Psoas muscle (tissue), 8 donors: ENCODE results near the gene BAZ2B. TPM values are rescaled to one million over a fixed set of nuclear protein-coding genes. Genes with fewer than 3 reads are reported as not detected.

Source experiments
- ATAC-seq, 4 donors: fragments of 200-7000 bp; cut with Tn5 transposase; one replicate each; pipeline ENCODE4 v1.9.1; 2020; ENCODE audit warnings: moderate library complexity in 3 of 4, mild to moderate bottlenecking in 2 of 4
- DNase-seq, 2 donors: peaks; one replicate each; pipeline ENCODE4 v3.0.0-alpha.2; 2020
- H3K27ac ChIP-seq: fragments of 200-600 bp; one replicate; pipeline ENCODE4 v1.8.0; 2022
- H3K27me3 ChIP-seq, 3 donors: fragments of 200-600 bp in 1 of 3; one replicate each; pipeline versions ENCODE4 v1.6.1 to v1.8.0; 2013 to 2022; ENCODE audit warnings: low read length in 2 of 3, mild to moderate bottlenecking in 2 of 3, moderate library complexity in 1 of 3; ENCODE audit not compliant: insufficient read depth in 3 of 3
- H3K36me3 ChIP-seq, 2 donors: fragments of 200-600 bp in 1 of 2; one replicate each; pipeline versions ENCODE4 v1.6.1 to v1.8.0; 2013 to 2022; ENCODE audit warnings: low read depth in 1 of 2, mild to moderate bottlenecking in 1 of 2, moderate library complexity in 1 of 2; ENCODE audit not compliant: insufficient read depth in 1 of 2
- H3K4me1 ChIP-seq: fragments of 200-600 bp; one replicate; pipeline ENCODE4 v1.8.0; 2022
- H3K4me3 ChIP-seq: fragments of 200-600 bp; one replicate; pipeline ENCODE4 v1.8.0; 2022; ENCODE audit warnings: mild to moderate bottlenecking
- H3K9me3 ChIP-seq: fragments of 200-600 bp; one replicate; pipeline ENCODE4 v1.8.0; 2022
- WGBS, 3 donors: extraction: QIAGEN DNeasy Blood & Tissue Kit; methylation state at CpG; one replicate each; pipeline versions ENCODE4 v1.1.6 to v1.1.7; 2013; 5-methylcytosine and 5-hydroxymethylcytosine counted together
- intact Hi-C, 2 donors: fragments of 100-400 bp; cut with DNase I; formaldehyde crosslinking; loops; one replicate each; pipeline versions ENCODE4 v1.11.0 to v1.14.2; 2022
- polyA plus RNA-seq, 3 donors: library from polyadenylated mRNA; stranded (reverse); fragments of 200-250 nt; gene quantifications; one replicate each; pipeline ENCODE4 v1.2.3, GENCODE V29; 2013
- total RNA-seq, 4 donors: library from RNA; stranded (reverse); fragmentation: NEBNext Ultra II Directional in 2 of 4; extraction: Animal tissue kit (Norgen Biotek cat#: 25700) in 2 of 4; gene quantifications; one replicate each; pipeline versions ENCODE4 v1.2.1 to v1.2.4, GENCODE V29; 2021 to 2023
- TF ChIP-seq, protein P1 (sequence below): fragments of 200-600 bp; IDR thresholded peaks from one replicate; pipeline ENCODE4 v1.8.0; 2022; ENCODE audit warnings: antibody characterized with exemption
- donor health status: healthy with polysubstance abuse.
- donor health status: DM: no; HTN: no; CAD: no; lungs with moderate emphysema.
- donor health status: Bipolar disorder and iron deficiency.
- donor health status: healthy.
- donor health status: DM: yes; HTN: yes; CAD: no.
- donor health status: DM: no; HTN: no; CAD: no.
- donor health status: DM: no; HTN: no; CAD: no.
- donor health status: DM: yes; HTN: yes; CAD: no.

BAZ2B gene
- total and polyA plus RNA-seq, 7 donors, result 7.5 to 27.0 (median 22.7) TPM

DNA sequence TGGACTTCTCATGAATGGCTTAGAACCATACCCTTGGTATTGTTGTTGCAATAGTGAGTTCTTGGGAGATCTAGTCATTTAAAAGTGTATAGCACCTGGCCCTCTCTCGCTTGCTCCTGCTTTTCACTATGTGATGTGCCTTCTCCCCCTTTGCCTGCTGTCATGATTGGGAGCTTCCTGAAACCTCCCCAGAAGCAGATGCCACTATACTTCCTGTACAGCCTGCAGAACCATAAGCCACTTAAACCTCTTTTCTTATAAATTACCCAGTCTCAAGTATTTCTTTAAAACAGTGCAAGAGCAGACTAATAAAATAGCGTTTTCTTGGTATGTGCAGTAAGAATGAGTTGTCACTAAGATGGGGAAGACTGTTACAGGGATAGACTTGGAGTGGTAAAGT, 31.6 kb downstream of the BAZ2B start:
- H3K9me3 ChIP-seq, result no peaks in the 10 kb centered on the region
- DNase-seq, result no peak
- no peak overlapping the region for H3K4me3 ChIP-seq
- 88 to 100% (median 92%) methylated on average over 2 of the region's 2 CpGs for WGBS, 3 donors
- H3K27ac ChIP-seq, result no peak overlapping the region
- H3K27me3 ChIP-seq, result no peaks in the 10 kb centered on the region
- TF ChIP-seq, protein P1, sequence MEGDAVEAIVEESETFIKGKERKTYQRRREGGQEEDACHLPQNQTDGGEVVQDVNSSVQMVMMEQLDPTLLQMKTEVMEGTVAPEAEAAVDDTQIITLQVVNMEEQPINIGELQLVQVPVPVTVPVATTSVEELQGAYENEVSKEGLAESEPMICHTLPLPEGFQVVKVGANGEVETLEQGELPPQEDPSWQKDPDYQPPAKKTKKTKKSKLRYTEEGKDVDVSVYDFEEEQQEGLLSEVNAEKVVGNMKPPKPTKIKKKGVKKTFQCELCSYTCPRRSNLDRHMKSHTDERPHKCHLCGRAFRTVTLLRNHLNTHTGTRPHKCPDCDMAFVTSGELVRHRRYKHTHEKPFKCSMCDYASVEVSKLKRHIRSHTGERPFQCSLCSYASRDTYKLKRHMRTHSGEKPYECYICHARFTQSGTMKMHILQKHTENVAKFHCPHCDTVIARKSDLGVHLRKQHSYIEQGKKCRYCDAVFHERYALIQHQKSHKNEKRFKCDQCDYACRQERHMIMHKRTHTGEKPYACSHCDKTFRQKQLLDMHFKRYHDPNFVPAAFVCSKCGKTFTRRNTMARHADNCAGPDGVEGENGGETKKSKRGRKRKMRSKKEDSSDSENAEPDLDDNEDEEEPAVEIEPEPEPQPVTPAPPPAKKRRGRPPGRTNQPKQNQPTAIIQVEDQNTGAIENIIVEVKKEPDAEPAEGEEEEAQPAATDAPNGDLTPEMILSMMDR, result no peak
- no peaks in the 10 kb centered on the region for H3K36me3 ChIP-seq
- intact Hi-C loops, result no loop called here
- no peak for ATAC-seq
- H3K4me1 ChIP-seq, result no peaks in the 10 kb centered on the region

- ATAC-seq, result no peak
- TF ChIP-seq, protein P1, result no peak
Measured at GRCh38 chr2:159573846-159574606, 42.3 kb downstream of the BAZ2B start.

GRCh38 chr2:159573294-159573693, 43.1 kb downstream of the BAZ2B start:
- intact Hi-C loops, result no loop called here
- TF ChIP-seq, protein P1, result no peak
- Histone ChIP-seq H3K4me3 (no peak overlapping the region), H3K36me3 (no peaks in the 10 kb centered on the region), H3K4me1 (no peaks in the 10 kb centered on the region), H3K27me3 (no peaks in the 10 kb centered on the region), H3K9me3 (no peaks in the 10 kb centered on the region), H3K27ac (no peak overlapping the region)
- DNase-seq, result no peak
- no peak for ATAC-seq
- 95 to 99% (median 98%) methylated on average over 4 of the region's 4 CpGs for WGBS, 3 donors

More at GRCh38 chr2:159573846-159574606, 42.3 kb downstream of the BAZ2B start:
- Histone ChIP-seq H3K4me3 (no peak overlapping the region), H3K27ac (no peak overlapping the region), H3K9me3 (no peaks in the 10 kb centered on the region), H3K4me1 (no peaks in the 10 kb centered on the region), H3K36me3 (no peaks in the 10 kb centered on the region), H3K27me3 (no peaks in the 10 kb centered on the region)
- intact Hi-C loops, result no loop called here
- WGBS, 3 donors, result 65 to 68% (median 66%) methylated on average over 3 of the region's 3 CpGs
- DNase-seq, result no peak

DNA sequence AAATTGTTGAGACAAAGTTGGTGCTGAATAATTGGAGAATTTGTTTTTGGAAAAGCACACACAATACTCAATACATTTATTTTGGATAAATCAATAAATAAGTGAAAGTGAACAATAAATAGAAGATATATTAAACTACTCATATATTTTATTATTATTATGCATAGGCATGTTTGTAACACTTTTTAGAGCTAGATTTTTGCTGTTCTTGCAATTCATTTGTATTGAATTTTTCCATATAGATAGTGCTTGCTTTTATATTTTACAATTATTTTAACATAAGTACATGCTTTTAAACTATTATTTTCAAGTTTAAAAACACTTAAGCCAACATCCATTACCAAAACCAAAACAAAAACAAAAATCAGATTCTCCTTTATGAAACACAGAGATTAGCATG, 43.9 kb downstream of the BAZ2B start:
- Histone ChIP-seq H3K36me3 (no peaks in the 10 kb centered on the region), H3K9me3 (no peaks in the 10 kb centered on the region), H3K27ac (no peak overlapping the region), H3K4me3 (no peak overlapping the region), H3K27me3 (no peaks in the 10 kb centered on the region), H3K4me1 (no peaks in the 10 kb centered on the region)
- intact Hi-C loops, result no loop called here
- no peak for ATAC-seq
- DNase-seq, result no peak
- TF ChIP-seq, protein P1, result no peak
